HCT116 (cell line): ENCODE measurements around the gene CAMK2D.

ENCODE experiments used
- CTCF ChIP-seq, 3 experiments: fragments of 200-600 bp in 1 of 3; sonication (generic) in 1 of 3; IDR thresholded peaks in 2 of 3; conservative IDR thresholded peaks in 1 of 3; 2 replicates each; pipeline ENCODE4 v1.5.1; 2012 to 2017; ENCODE audit warnings: low read depth in 2 of 3, low read length in 2 of 3, antibody characterized with exemption in 1 of 3, borderline replicate concordance in 1 of 3, control low read depth in 1 of 3, mild to moderate bottlenecking in 1 of 3, mixed read lengths in 1 of 3, mixed run types in 1 of 3, moderate library complexity in 1 of 3; ENCODE audit not compliant: insufficient read depth in 1 of 3
- POLR2A ChIP-seq: IDR thresholded peaks from 2 replicates; pipeline ENCODE4 v1.7.0; 2011; ENCODE audit warnings: borderline replicate concordance; ENCODE audit not compliant: insufficient read depth, insufficient read length; ENCODE audit errors: extremely low read depth

- TF ChIP-seq CTCF (IDR thresholded peaks at IDR 0.05 in 2 of 3, conservative IDR thresholded peaks at IDR 0.05 in 1 of 3; ENCODE audit: borderline replicate concordance in 1 of 3, insufficient read depth in 1 of 3, low read depth in 2 of 3, low read length in 2 of 3), result no peak
- no peak for TF ChIP-seq POLR2A
Measured at GRCh38 chr4:113561758-113562157, 199.8 kb downstream of the CAMK2D start.
